Mucosa of descending colon (tissue), 3 donors: ENCODE data around the gene POLQ. TPM values are rescaled to one million over a fixed set of nuclear protein-coding genes. Genes with fewer than 3 reads are reported as not detected.

ENCODE experiments used
- ATAC-seq: fragments of 200-7000 bp; cut with Tn5 transposase; one replicate; pipeline ENCODE4 v1.9.1; 2020; ENCODE audit warnings: mild to moderate bottlenecking, moderate library complexity
- DNase-seq, 3 donors: peaks; one replicate each; pipeline ENCODE4 v3.0.0-alpha.2; 2020
- H3K36me3 ChIP-seq: fragments of 200-600 bp; one replicate; pipeline ENCODE4 v1.8.0; 2021; ENCODE audit warnings: low read depth, mild to moderate bottlenecking
- H3K4me1 ChIP-seq: fragments of 200-600 bp; one replicate; pipeline ENCODE4 v1.8.0; 2021; ENCODE audit warnings: low read depth, mild to moderate bottlenecking
- H3K4me3 ChIP-seq: fragments of 200-600 bp; one replicate; pipeline ENCODE4 v1.8.0; 2021; ENCODE audit warnings: mild to moderate bottlenecking
- H3K9me3 ChIP-seq: fragments of 200-600 bp; one replicate; pipeline ENCODE4 v1.8.0; 2021; ENCODE audit warnings: mild to moderate bottlenecking
- CTCF ChIP-seq: fragments of 200-600 bp; IDR thresholded peaks from one replicate; pipeline ENCODE4 v1.8.0; 2022; ENCODE audit warnings: antibody characterized with exemption, mild to moderate bottlenecking
- intact Hi-C, 2 donors: fragments of 100-400 bp; cut with DNase I in 1 of 2; cut with micrococcal nuclease in 1 of 2; formaldehyde crosslinking; loops; one replicate each; pipeline versions ENCODE4 v1.11.0 to v1.11.1; 2022; cut with DNase I, micrococcal nuclease
- total RNA-seq, 3 donors: library from RNA; stranded (reverse); fragmentation: NEBNext Ultra II Directional in 2 of 3; extraction: Animal tissue kit (Norgen Biotek cat#: 25700) in 2 of 3; gene quantifications; one replicate each; pipeline versions ENCODE4 v1.2.1 to v1.2.4, GENCODE V29; 2021 to 2023
- donor health status: DM: no; HTN: no; CAD: no; lungs with moderate emphysema.
- donor health status: DM: no; HTN: no; CAD: no.
- donor health status: DM: no; HTN: yes; CAD: no.

The POLQ gene
- total RNA-seq, 3 donors from 2014 or later, result 1.9 to 4.8 (median 3.2) TPM

- Histone ChIP-seq H3K9me3 (no peaks in the 10 kb centered on the region), H3K4me1 (no peaks in the 10 kb centered on the region), H3K36me3 (no peaks in the 10 kb centered on the region), H3K4me3 (no peak overlapping the region)
- no peak for ATAC-seq
- no peak for TF ChIP-seq CTCF
- intact Hi-C loops, result no loop called here
- no peak for DNase-seq
Measured at GRCh38 chr3:121529308-121529707, 16.5 kb downstream of the POLQ start.

GRCh38 chr3:121520510-121520909 is 25.3 kb downstream of the POLQ start:
- DNase-seq (no peak), ATAC-seq (no peak)
- H3K4me1 ChIP-seq, result no peaks in the 10 kb centered on the region
- H3K9me3 ChIP-seq, result no peaks in the 10 kb centered on the region
- intact Hi-C loops, result no loop called here
- no peaks in the 10 kb centered on the region for H3K36me3 ChIP-seq
- no peak overlapping the region for H3K4me3 ChIP-seq
- no peak for TF ChIP-seq CTCF

GRCh38 chr3:121517953-121518655 is 27.7 kb downstream of the POLQ start:
- intact Hi-C loops, result no loop called here
- no peak for TF ChIP-seq CTCF
- Histone ChIP-seq H3K4me1 (no peaks in the 10 kb centered on the region), H3K9me3 (no peaks in the 10 kb centered on the region), H3K4me3 (no peak overlapping the region), H3K36me3 (no peaks in the 10 kb centered on the region)
- DNase-seq (no peak), ATAC-seq (no peak)

GRCh38 chr3:121515862-121516261 is 29.9 kb downstream of the POLQ start:
- Histone ChIP-seq H3K4me1 (no peaks in the 10 kb centered on the region), H3K4me3 (no peak overlapping the region), H3K36me3 (no peaks in the 10 kb centered on the region), H3K9me3 (no peaks in the 10 kb centered on the region)
- no peak for TF ChIP-seq CTCF
- ATAC-seq, result no peak
- no peak for DNase-seq
- intact Hi-C loops, result no loop called here

- DNase-seq, result no peak
- Histone ChIP-seq H3K9me3 (no peaks in the 10 kb centered on the region), H3K4me1 (no peaks in the 10 kb centered on the region), H3K4me3 (no peak overlapping the region), H3K36me3 (no peaks in the 10 kb centered on the region)
- intact Hi-C loops, result no loop called here
- TF ChIP-seq CTCF, result no peak
- no peak for ATAC-seq
Measured at GRCh38 chr3:121515313-121515712, 30.5 kb downstream of the POLQ start.

GRCh38 chr3:121514496-121514895 is 31.3 kb downstream of the POLQ start:
- Histone ChIP-seq H3K4me1 (no peaks in the 10 kb centered on the region), H3K4me3 (no peak overlapping the region), H3K36me3 (no peaks in the 10 kb centered on the region), H3K9me3 (no peaks in the 10 kb centered on the region)
- no peak for TF ChIP-seq CTCF
- no peak for ATAC-seq
- no peak for DNase-seq
- intact Hi-C loops, result no loop called here
